Ectodermal cell (in vitro differentiated cells): ENCODE data around the gene SKP2.
"Not testable (repeated sequence)": the region's sequence is repeated elsewhere in the genome, so short reads cannot be mapped to it uniquely, and the experiment has no call there.

Experiments
- H3K27ac ChIP-seq: 2 replicates; pipeline ENCODE4 v1.7.0; 2013; ENCODE audit warnings: mild to moderate bottlenecking, low read depth, low read length; ENCODE audit not compliant: insufficient read depth, poor library complexity, severe bottlenecking
- H3K27me3 ChIP-seq: 2 replicates; pipeline ENCODE4 v1.7.0; 2013; ENCODE audit warnings: mild to moderate bottlenecking, low read length; ENCODE audit not compliant: insufficient read depth, control insufficient read depth, poor library complexity, severe bottlenecking
- H3K36me3 ChIP-seq: one replicate; pipeline ENCODE4 v1.7.0; 2013; ENCODE audit warnings: low read length; ENCODE audit not compliant: control insufficient read depth, insufficient read depth
- H3K4me1 ChIP-seq: one replicate; pipeline ENCODE4 v1.7.0; 2013; ENCODE audit warnings: low read length; ENCODE audit not compliant: control insufficient read depth, insufficient read depth
- H3K4me3 ChIP-seq: 2 replicates; pipeline ENCODE4 v1.7.0; 2013; ENCODE audit warnings: low read depth, low read length, control low read depth; ENCODE audit not compliant: insufficient read depth
- H3K9me3 ChIP-seq: 2 replicates; pipeline ENCODE4 v1.7.0; 2013; ENCODE audit warnings: mild to moderate bottlenecking, low read length, moderate library complexity; ENCODE audit not compliant: control insufficient read depth
- WGBS, 2 experiments: methylation state at CpG; one replicate each; pipeline ENCODE4 v1.1.7; 2013; ENCODE audit warnings: missing lambda C conversion rate in 2 of 2; 5-methylcytosine and 5-hydroxymethylcytosine counted together

Gene SKP2

GRCh38 chr5:36193746-36194145, 41.8 kb downstream of the SKP2 start:
- no peak overlapping the region for H3K4me3 ChIP-seq
- H3K36me3 ChIP-seq = peaks cover 29% of the 10 kb centered on the region
- H3K27ac ChIP-seq = no peak overlapping the region
- 100% methylated on average over 4 of the region's 5 CpGs for WGBS, 2 experiments
- no peaks in the 10 kb centered on the region for H3K9me3 ChIP-seq
- no peaks in the 10 kb centered on the region for H3K27me3 ChIP-seq
- H3K4me1 ChIP-seq = no peaks in the 10 kb centered on the region

GRCh38 chr5:36198281-36198680, 46.4 kb downstream of the SKP2 start:
- Histone ChIP-seq H3K4me3 (no peak overlapping the region), H3K27me3 (no peaks in the 10 kb centered on the region), H3K27ac (no peak overlapping the region), H3K4me1 (no peaks in the 10 kb centered on the region), H3K36me3 (peaks cover 18% of the 10 kb centered on the region), H3K9me3 (no peaks in the 10 kb centered on the region)

DNA sequence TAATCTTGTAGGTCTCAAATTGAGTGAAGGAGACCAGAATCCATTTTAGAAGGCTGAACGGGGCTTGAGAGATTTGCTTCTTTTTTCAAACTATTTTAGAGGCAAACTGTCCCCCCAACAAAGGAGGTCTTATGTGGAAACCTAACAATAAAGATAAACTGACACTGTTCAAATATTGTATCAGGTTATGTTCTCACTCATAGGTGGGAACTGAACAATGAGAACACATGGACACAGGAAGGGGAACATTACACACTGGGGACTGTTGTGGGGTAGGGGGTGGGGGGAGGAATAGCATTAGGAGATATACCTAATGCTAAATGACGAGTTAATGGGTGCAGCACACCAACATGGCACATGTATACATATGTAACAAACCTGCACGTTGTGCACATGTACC, 46.9 kb downstream of the SKP2 start:
- WGBS, 2 experiments = 100% methylated on average over 1 of the region's 3 CpGs
- H3K36me3 ChIP-seq = peaks cover 18% of the 10 kb centered on the region
- not testable (repeated sequence) for H3K27ac ChIP-seq, H3K4me3 ChIP-seq, H3K9me3 ChIP-seq, H3K27me3 ChIP-seq, H3K4me1 ChIP-seq

DNA sequence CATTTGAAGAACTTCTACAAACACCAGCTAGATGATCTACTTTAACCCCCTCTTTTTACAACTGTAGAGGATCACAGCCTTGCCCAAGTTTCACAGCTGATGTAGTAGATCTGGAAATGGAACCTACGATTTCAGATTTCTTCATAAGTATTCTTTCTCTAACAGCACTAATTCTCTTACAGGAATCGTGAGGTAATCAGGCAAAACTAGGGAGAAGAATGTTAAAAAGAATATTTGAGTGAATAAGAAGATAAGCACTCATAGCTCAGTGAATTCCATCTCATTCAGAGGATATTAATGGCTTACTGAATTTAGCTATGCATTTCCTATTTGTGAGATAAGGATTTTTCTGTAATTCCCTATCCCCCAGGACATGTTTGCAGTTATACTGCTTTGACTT, 47.7 kb downstream of the SKP2 start:
- Histone ChIP-seq H3K27ac (no peak overlapping the region), H3K36me3 (peaks cover 18% of the 10 kb centered on the region), H3K9me3 (no peaks in the 10 kb centered on the region), H3K27me3 (no peaks in the 10 kb centered on the region), H3K4me1 (no peaks in the 10 kb centered on the region), H3K4me3 (no peak overlapping the region)
- 100% methylated on average over 2 of the region's 2 CpGs; no CpG with 5 or more reads in 1 of the 2 experiments for WGBS, 2 experiments

DNA sequence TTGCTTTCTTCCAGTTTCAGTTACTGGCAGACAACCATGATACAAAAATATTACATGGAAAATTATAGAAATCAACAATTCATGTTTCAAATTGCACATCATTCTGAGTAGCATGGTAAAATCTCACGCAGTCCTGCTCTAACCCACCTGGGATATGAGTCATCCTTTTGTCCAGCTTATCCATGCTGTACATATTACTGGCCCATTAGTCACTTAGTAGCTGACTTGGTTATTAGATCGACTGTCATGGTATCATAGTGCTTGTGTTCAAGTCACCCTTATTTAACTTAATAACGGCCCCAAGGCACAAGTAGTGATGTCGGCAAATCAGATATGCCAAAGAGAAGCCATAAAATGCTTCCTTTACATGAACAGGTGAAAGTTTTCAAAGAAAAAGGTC, 48.6 kb downstream of the SKP2 start:
- peaks cover 17% of the 10 kb centered on the region for H3K36me3 ChIP-seq
- H3K27ac ChIP-seq = no peak overlapping the region
- 94 to 96% methylated on average over 4 of the region's 4 CpGs for WGBS, 2 experiments

DNA sequence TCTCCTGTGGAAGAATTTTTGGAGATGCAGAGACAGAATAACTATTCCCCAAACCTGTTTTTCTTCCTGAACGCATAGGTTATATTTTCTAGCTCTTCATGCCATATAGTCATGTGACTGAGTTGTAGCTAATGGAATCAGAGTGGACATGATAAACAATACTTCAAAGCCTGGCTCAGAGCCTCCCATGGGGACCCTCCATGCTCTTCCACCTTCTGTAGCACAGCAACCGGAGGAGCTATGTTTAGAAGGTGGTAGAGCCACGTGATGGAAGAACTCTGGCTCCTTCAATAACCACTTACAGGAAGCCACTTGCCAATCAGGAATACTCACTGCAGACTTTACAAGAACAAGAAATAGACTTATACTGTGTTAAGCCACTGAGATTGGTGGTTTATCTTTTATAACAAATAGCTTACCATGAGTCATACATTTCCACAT, 50.6 kb downstream of the SKP2 start:
- no peaks in the 10 kb centered on the region for H3K9me3 ChIP-seq
- no peaks in the 10 kb centered on the region for H3K4me1 ChIP-seq
- H3K36me3 ChIP-seq = peaks cover 5% of the 10 kb centered on the region
- H3K27me3 ChIP-seq = no peaks in the 10 kb centered on the region
- no peak overlapping the region for H3K27ac ChIP-seq
- 94 to 98% methylated on average over 3 of the region's 3 CpGs for WGBS, 2 experiments
- H3K4me3 ChIP-seq = no peak overlapping the region

More for the DNA sequence above, 48.6 kb downstream of the SKP2 start:
- Histone ChIP-seq H3K4me3 (no peak overlapping the region), H3K4me1 (no peaks in the 10 kb centered on the region), H3K27me3 (no peaks in the 10 kb centered on the region), H3K9me3 (no peaks in the 10 kb centered on the region)

GRCh38 chr5:36205329-36205728, 53.4 kb downstream of the SKP2 start:
- no peaks in the 10 kb centered on the region for H3K27me3 ChIP-seq
- H3K9me3 ChIP-seq = no peaks in the 10 kb centered on the region
- H3K27ac ChIP-seq = no peak overlapping the region
- H3K4me1 ChIP-seq = no peaks in the 10 kb centered on the region
- H3K36me3 ChIP-seq = no peaks in the 10 kb centered on the region
- no peak overlapping the region for H3K4me3 ChIP-seq
- 97 to 99% methylated on average over 2 of the region's 2 CpGs for WGBS, 2 experiments

- Histone ChIP-seq H3K27me3 (no peaks in the 10 kb centered on the region), H3K4me3 (no peak overlapping the region), H3K4me1 (no peaks in the 10 kb centered on the region), H3K36me3 (no peaks in the 10 kb centered on the region), H3K27ac (no peak overlapping the region), H3K9me3 (no peaks in the 10 kb centered on the region)
Observed at GRCh38 chr5:36206913-36207312, 55.0 kb downstream of the SKP2 start.

- Histone ChIP-seq H3K4me1 (no peaks in the 10 kb centered on the region), H3K9me3 (no peaks in the 10 kb centered on the region), H3K36me3 (peaks cover 6% of the 10 kb centered on the region), H3K27me3 (no peaks in the 10 kb centered on the region), H3K4me3 (no peak overlapping the region), H3K27ac (no peak overlapping the region)
- WGBS, 2 experiments = 94% methylated on average over 2 of the region's 2 CpGs
Observed at GRCh38 chr5:36208786-36209185, 56.9 kb downstream of the SKP2 start.

GRCh38 chr5:36209664-36210063, 57.8 kb downstream of the SKP2 start:
- Histone ChIP-seq H3K27ac (no peak overlapping the region), H3K9me3 (no peaks in the 10 kb centered on the region), H3K4me1 (no peaks in the 10 kb centered on the region), H3K4me3 (no peak overlapping the region), H3K36me3 (peaks cover 7% of the 10 kb centered on the region), H3K27me3 (no peaks in the 10 kb centered on the region)
- 86% methylated on average over 1 of the region's 3 CpGs; no CpG with 5 or more reads in 1 of the 2 experiments for WGBS, 2 experiments

GRCh38 chr5:36214436-36214835, 62.5 kb downstream of the SKP2 start:
- no peaks in the 10 kb centered on the region for H3K4me1 ChIP-seq
- peaks cover 10% of the 10 kb centered on the region for H3K36me3 ChIP-seq
- 86 to 100% methylated on average over 2 to 3 of the region's 3 CpGs for WGBS, 2 experiments
- no peaks in the 10 kb centered on the region for H3K9me3 ChIP-seq
- H3K4me3 ChIP-seq = no peak overlapping the region
- no peaks in the 10 kb centered on the region for H3K27me3 ChIP-seq
- no peak overlapping the region for H3K27ac ChIP-seq
